ENCODE measurements around the gene TCF12.

The TCF12 gene

GRCh38 chr15:57283774-57284503, 365.5 kb downstream of the TCF12 start:
- no peaks in the 10 kb centered on the region for H3K9me3 ChIP-seq (ENCODE audit: control insufficient read depth, low read length)
- H3K4me1 ChIP-seq (ENCODE audit: control insufficient read depth, insufficient read depth, low read length, poor library complexity, severe bottlenecking), result no peaks in the 10 kb centered on the region
- peaks cover 31% of the 10 kb centered on the region for H3K36me3 ChIP-seq (ENCODE audit: control insufficient read depth, insufficient read depth, low read length)
- no peak overlapping the region for H3K4me3 ChIP-seq (ENCODE audit: insufficient read depth, low read depth, low read length, poor library complexity, severe bottlenecking)
- H3K27me3 ChIP-seq (replicated peaks; ENCODE audit: control insufficient read depth, insufficient read depth, low read length, poor library complexity, severe bottlenecking), result no peaks in the 10 kb centered on the region
- no peak overlapping the region for H3K27ac ChIP-seq (ENCODE audit: insufficient read depth, low read length, poor library complexity, severe bottlenecking)
- DNase-seq, result no peak

DNA sequence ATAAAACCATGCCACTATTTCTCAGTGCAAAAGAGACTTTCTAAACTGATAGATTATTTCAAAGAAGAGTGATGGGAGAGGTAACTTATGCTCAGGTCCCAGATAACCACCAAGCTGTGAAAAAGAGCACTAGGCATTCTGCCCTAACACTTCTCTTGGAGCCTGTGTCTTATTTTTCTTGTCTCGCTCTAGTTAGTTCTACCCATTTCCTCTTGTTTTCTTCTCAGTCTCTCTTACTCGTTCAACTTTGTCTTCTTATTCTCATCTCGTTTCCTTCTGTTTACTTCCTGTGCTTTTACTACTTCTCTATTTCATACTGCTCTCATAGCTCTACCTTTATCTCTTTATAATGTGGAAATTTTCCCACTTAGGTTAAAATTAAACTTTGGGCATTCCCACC, 366.1 kb downstream of the TCF12 start:
- Histone ChIP-seq H3K36me3 (ENCODE audit: control insufficient read depth, insufficient read depth, low read length) (peaks cover 31% of the 10 kb centered on the region), H3K9me3 (ENCODE audit: control insufficient read depth, low read length) (no peaks in the 10 kb centered on the region)
- DNase-seq, result no peak

GRCh38 chr15:57285386-57285785, 366.9 kb downstream of the TCF12 start:
- peaks cover 31% of the 10 kb centered on the region for H3K36me3 ChIP-seq (ENCODE audit: control insufficient read depth, insufficient read depth, low read length)
- no peaks in the 10 kb centered on the region for H3K9me3 ChIP-seq (ENCODE audit: control insufficient read depth, low read length)
- H3K4me1 ChIP-seq (ENCODE audit: control insufficient read depth, insufficient read depth, low read length, poor library complexity, severe bottlenecking), result no peaks in the 10 kb centered on the region
- H3K4me3 ChIP-seq (ENCODE audit: insufficient read depth, low read depth, low read length, poor library complexity, severe bottlenecking), result no peak overlapping the region
- no peak for DNase-seq
- no peaks in the 10 kb centered on the region for H3K27me3 ChIP-seq (replicated peaks; ENCODE audit: control insufficient read depth, insufficient read depth, low read length, poor library complexity, severe bottlenecking)
- no peak overlapping the region for H3K27ac ChIP-seq (ENCODE audit: insufficient read depth, low read length, poor library complexity, severe bottlenecking)

More for the DNA sequence above, 366.1 kb downstream of the TCF12 start:
- H3K4me1 ChIP-seq (ENCODE audit: control insufficient read depth, insufficient read depth, low read length, poor library complexity, severe bottlenecking), result no peaks in the 10 kb centered on the region
- no peak overlapping the region for H3K4me3 ChIP-seq (ENCODE audit: insufficient read depth, low read depth, low read length, poor library complexity, severe bottlenecking)
- no peak overlapping the region for H3K27ac ChIP-seq (ENCODE audit: insufficient read depth, low read length, poor library complexity, severe bottlenecking)
- no peaks in the 10 kb centered on the region for H3K27me3 ChIP-seq (replicated peaks; ENCODE audit: control insufficient read depth, insufficient read depth, low read length, poor library complexity, severe bottlenecking)

- H3K9me3 ChIP-seq (ENCODE audit: control insufficient read depth, low read length), result no peaks in the 10 kb centered on the region
- H3K4me1 ChIP-seq (ENCODE audit: control insufficient read depth, insufficient read depth, low read length, poor library complexity, severe bottlenecking), result no peaks in the 10 kb centered on the region
- H3K27ac ChIP-seq (ENCODE audit: insufficient read depth, low read length, poor library complexity, severe bottlenecking), result no peak overlapping the region
- H3K27me3 ChIP-seq (replicated peaks; ENCODE audit: control insufficient read depth, insufficient read depth, low read length, poor library complexity, severe bottlenecking), result no peaks in the 10 kb centered on the region
- no peak for DNase-seq
- H3K4me3 ChIP-seq (ENCODE audit: insufficient read depth, low read depth, low read length, poor library complexity, severe bottlenecking), result no peak overlapping the region
- H3K36me3 ChIP-seq (ENCODE audit: control insufficient read depth, insufficient read depth, low read length), result peaks cover 32% of the 10 kb centered on the region
These were observed 368.1 kb downstream of the TCF12 start for GRCh38 chr15:57286446-57287122.

- H3K36me3 ChIP-seq (ENCODE audit: control insufficient read depth, insufficient read depth, low read length), result peaks cover 32% of the 10 kb centered on the region
- H3K9me3 ChIP-seq (ENCODE audit: control insufficient read depth, low read length), result no peaks in the 10 kb centered on the region
- no peak overlapping the region for H3K27ac ChIP-seq (ENCODE audit: insufficient read depth, low read length, poor library complexity, severe bottlenecking)
- H3K4me3 ChIP-seq (ENCODE audit: insufficient read depth, low read depth, low read length, poor library complexity, severe bottlenecking), result no peak overlapping the region
- no peak for DNase-seq
- H3K4me1 ChIP-seq (ENCODE audit: control insufficient read depth, insufficient read depth, low read length, poor library complexity, severe bottlenecking), result no peaks in the 10 kb centered on the region
- H3K27me3 ChIP-seq (replicated peaks; ENCODE audit: control insufficient read depth, insufficient read depth, low read length, poor library complexity, severe bottlenecking), result no peaks in the 10 kb centered on the region
These were observed 368.7 kb downstream of the TCF12 start for GRCh38 chr15:57287123-57287521.

- Histone ChIP-seq H3K36me3 (ENCODE audit: control insufficient read depth, insufficient read depth, low read length) (peaks cover 27% of the 10 kb centered on the region), H3K27me3 (replicated peaks; ENCODE audit: control insufficient read depth, insufficient read depth, low read length, poor library complexity, severe bottlenecking) (no peaks in the 10 kb centered on the region)
These were observed 370.6 kb downstream of the TCF12 start for GRCh38 chr15:57288926-57289580.

DNA sequence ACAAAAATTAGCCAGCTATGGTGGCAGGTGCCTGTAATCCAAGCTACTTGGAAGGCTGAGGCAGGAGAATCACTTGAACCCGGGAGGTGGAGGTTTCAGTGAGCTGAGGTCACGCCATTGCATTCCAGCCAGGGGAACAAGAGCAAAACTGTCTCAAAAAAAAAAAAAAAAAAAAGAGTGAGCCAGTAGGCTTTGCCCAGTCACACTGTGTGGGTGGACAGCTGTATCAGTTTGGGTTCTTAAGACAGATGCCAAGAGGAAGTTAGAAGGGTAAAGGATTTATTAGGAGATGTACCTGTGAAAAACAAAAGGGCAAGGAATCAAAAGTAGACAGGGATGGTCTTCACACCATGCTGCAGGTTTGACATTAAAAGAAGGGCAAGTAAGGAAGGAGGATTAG, 371.7 kb downstream of the TCF12 start:
- Histone ChIP-seq H3K4me1 (ENCODE audit: control insufficient read depth, insufficient read depth, low read length, poor library complexity, severe bottlenecking) (no peaks in the 10 kb centered on the region), H3K9me3 (ENCODE audit: control insufficient read depth, low read length) (no peaks in the 10 kb centered on the region), H3K4me3 (ENCODE audit: insufficient read depth, low read depth, low read length, poor library complexity, severe bottlenecking) (no peak overlapping the region), H3K27me3 (replicated peaks; ENCODE audit: control insufficient read depth, insufficient read depth, low read length, poor library complexity, severe bottlenecking) (no peaks in the 10 kb centered on the region), H3K27ac (ENCODE audit: insufficient read depth, low read length, poor library complexity, severe bottlenecking) (no peak overlapping the region), H3K36me3 (ENCODE audit: control insufficient read depth, insufficient read depth, low read length) (peaks cover 27% of the 10 kb centered on the region)
- no peak for DNase-seq

More at GRCh38 chr15:57288926-57289580, 370.6 kb downstream of the TCF12 start:
- DNase-seq, result no peak
- Histone ChIP-seq H3K27ac (ENCODE audit: insufficient read depth, low read length, poor library complexity, severe bottlenecking) (no peak overlapping the region), H3K4me3 (ENCODE audit: insufficient read depth, low read depth, low read length, poor library complexity, severe bottlenecking) (no peak overlapping the region), H3K4me1 (ENCODE audit: control insufficient read depth, insufficient read depth, low read length, poor library complexity, severe bottlenecking) (no peaks in the 10 kb centered on the region), H3K9me3 (ENCODE audit: control insufficient read depth, low read length) (no peaks in the 10 kb centered on the region)

- Histone ChIP-seq H3K9me3 (ENCODE audit: control insufficient read depth, low read length) (no peaks in the 10 kb centered on the region), H3K4me1 (ENCODE audit: control insufficient read depth, insufficient read depth, low read length, poor library complexity, severe bottlenecking) (no peaks in the 10 kb centered on the region), H3K27me3 (replicated peaks; ENCODE audit: control insufficient read depth, insufficient read depth, low read length, poor library complexity, severe bottlenecking) (no peaks in the 10 kb centered on the region), H3K4me3 (ENCODE audit: insufficient read depth, low read depth, low read length, poor library complexity, severe bottlenecking) (no peak overlapping the region), H3K27ac (ENCODE audit: insufficient read depth, low read length, poor library complexity, severe bottlenecking) (no peak overlapping the region), H3K36me3 (ENCODE audit: control insufficient read depth, insufficient read depth, low read length) (peaks cover 21% of the 10 kb centered on the region)
- DNase-seq, result no peak
These were observed 372.4 kb downstream of the TCF12 start for GRCh38 chr15:57290826-57291225.

DNA sequence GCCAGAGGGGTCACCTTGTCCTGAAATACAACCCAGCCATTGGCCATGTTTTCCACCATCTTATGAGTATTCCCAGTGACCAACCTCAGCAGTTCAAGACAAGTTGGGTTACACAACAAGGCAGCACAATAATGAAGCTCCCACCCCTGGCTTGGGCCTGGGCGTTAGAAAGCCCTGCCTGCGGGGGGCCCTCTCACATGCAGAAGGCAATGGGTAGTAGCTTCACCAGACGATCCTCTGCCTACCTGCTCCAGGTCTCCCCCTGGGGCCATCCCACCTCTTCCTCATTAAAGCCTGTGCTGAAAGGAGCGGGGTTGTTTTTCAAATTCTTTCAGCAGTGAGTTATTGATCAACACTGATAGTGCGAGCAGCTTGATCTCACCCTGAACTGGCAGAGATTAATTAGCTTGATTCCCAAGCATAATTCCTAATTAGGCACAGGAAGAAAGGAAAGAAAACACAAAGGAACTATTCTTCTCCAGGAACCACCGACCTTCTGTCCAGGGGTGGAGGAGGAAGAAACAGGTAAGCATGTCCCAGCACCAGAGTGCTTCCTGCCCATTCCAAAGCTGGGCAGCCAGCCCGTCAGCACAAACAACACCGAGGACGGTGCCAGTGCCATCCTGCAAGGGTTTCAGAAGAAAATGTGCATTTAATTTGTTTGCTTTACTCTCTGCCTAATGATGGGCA, 378.2 kb downstream of the TCF12 start:
- Histone ChIP-seq H3K4me3 (ENCODE audit: insufficient read depth, low read depth, low read length, poor library complexity, severe bottlenecking) (no peak overlapping the region), H3K4me1 (ENCODE audit: control insufficient read depth, insufficient read depth, low read length, poor library complexity, severe bottlenecking) (no peaks in the 10 kb centered on the region), H3K27me3 (replicated peaks; ENCODE audit: control insufficient read depth, insufficient read depth, low read length, poor library complexity, severe bottlenecking) (no peaks in the 10 kb centered on the region), H3K36me3 (ENCODE audit: control insufficient read depth, insufficient read depth, low read length) (no peaks in the 10 kb centered on the region), H3K9me3 (ENCODE audit: control insufficient read depth, low read length) (no peaks in the 10 kb centered on the region), H3K27ac (ENCODE audit: insufficient read depth, low read length, poor library complexity, severe bottlenecking) (no peak overlapping the region)
- no peak for DNase-seq
